Fibroblast of mammary gland (primary cell): Measurements from ENCODE around the gene PCDHA13.

Experiments used
- DNase-seq: peaks from one replicate; pipeline ENCODE4 v3.0.0-alpha.2; 2010; ENCODE audit warnings: low read depth
- H3K4me3 ChIP-seq: 2 replicates; pipeline ENCODE4 v1.5.1; 2011; ENCODE audit warnings: low read depth, mild to moderate bottlenecking, low read length, moderate library complexity; ENCODE audit not compliant: control insufficient read depth
- CTCF ChIP-seq: conservative IDR thresholded peaks from 2 replicates; pipeline ENCODE4 v1.5.1; 2011; ENCODE audit warnings: low read depth, low read length, inconsistent platforms; ENCODE audit not compliant: control insufficient read depth, insufficient read depth

PCDHA13 gene

GRCh38 chr5:140855772-140856674 is 25.9 kb upstream of the PCDHA13 start, which contains the start of gene PCDHA10:
Gene PCDHA10 (plus strand): TSS chr5:140855897. CDS start chr5:140856049, 152 bp downstream.
- no peak within 1 kb of the TSS for H3K4me3 ChIP-seq
- peak; percentile 20 for DNase-seq

GRCh38 chr5:140857177-140857986 is 24.5 kb upstream of the PCDHA13 start:
- DNase-seq = no peak
- no peak overlapping the region for H3K4me3 ChIP-seq
- no peak for TF ChIP-seq CTCF

More at GRCh38 chr5:140855772-140856674, 25.9 kb upstream of the PCDHA13 start, which contains the start of gene PCDHA10:
- TF ChIP-seq CTCF = peak; percentile 8

- no peak overlapping the region for H3K4me3 ChIP-seq
- no peak for TF ChIP-seq CTCF
- DNase-seq = no peak
Measured at GRCh38 chr5:140857987-140858240, 24.0 kb upstream of the PCDHA13 start.

- no peak overlapping the region for H3K4me3 ChIP-seq
- TF ChIP-seq CTCF = no peak
- no peak for DNase-seq
Measured at GRCh38 chr5:140862441-140863295, 19.3 kb upstream of the PCDHA13 start.

- peak; percentile 30 for TF ChIP-seq CTCF
- peak; percentile 12 for DNase-seq
- H3K4me3 ChIP-seq = no peak within 1 kb of the TSS
Measured at GRCh38 chr5:140868721-140869554, 13.0 kb upstream of the PCDHA13 start, which contains the start of gene PCDHA11. Gene PCDHA11 (plus strand): TSS chr5:140868957. CDS start chr5:140869104, 147 bp downstream.

GRCh38 chr5:140869555-140869886 is 12.4 kb upstream of the PCDHA13 start:
- peak; percentile 29 for TF ChIP-seq CTCF

More at GRCh38 chr5:140869555-140869886, 12.4 kb upstream of the PCDHA13 start:
- DNase-seq = peak; percentile 19
- no peak overlapping the region for H3K4me3 ChIP-seq
